Kasumi-1 (cell line): Measurements from ENCODE around the gene PSMA8.
"Not testable (repeated sequence)": the region's sequence is repeated elsewhere in the genome, so short reads cannot be mapped to it uniquely, and the experiment has no call there.

Experiments used
- DNase-seq, 2 experiments: peaks; one replicate each; lab custom pipeline; 2025; lab: John Stamatoyannopoulos, UW

PSMA8 gene

GRCh38 chr18:26237363-26237762, 103.7 kb downstream of the PSMA8 start:
- not testable (repeated sequence) for DNase-seq

DNA sequence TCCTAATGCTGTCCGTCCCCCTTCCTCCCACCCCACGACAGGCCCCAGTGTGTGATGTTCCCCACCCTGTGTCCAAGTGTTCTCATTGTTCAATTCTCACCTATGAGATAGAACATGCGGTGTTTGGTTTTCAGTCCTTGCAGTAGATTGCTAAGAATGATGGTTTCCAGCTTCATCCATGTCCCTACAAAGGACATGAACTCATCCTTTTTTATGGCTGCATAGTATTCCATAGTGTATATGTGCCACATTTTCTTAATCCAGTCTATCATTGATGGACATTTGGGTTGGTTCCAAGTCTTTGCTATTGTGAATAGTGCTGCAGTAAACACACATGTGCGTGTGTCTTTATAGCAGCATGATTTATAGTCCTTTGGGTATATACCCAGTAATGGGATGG, 105.0 kb downstream of the PSMA8 start:
- not testable (repeated sequence) for DNase-seq

DNA sequence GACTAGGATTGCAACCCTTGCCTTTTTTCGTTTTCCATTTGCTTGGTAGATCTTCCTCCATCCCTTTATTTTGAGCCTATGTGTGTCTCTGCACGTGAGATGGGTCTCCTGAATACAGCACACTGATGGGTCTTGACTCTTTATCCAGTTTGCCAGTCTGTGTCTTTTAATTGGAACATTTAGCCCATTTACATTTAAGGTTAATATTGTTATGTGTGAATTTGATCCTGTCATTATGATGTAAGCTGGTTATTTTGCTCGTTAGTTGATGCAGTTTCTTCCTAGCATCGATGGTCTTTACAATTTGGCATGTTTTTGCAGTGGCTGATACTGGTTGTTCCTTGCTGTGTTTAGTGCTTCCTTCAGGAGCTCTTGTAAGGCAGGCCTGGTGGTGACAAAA, 108.7 kb downstream of the PSMA8 start:
- not testable (repeated sequence) for DNase-seq
